Astrocyte of the spinal cord (primary cell): Measurements from ENCODE around the gene GPR37.

ENCODE experiments used
- DNase-seq: peaks from one replicate; pipeline ENCODE4 v3.0.0; 2011; ENCODE audit warnings: low read depth, low spot score
- H3K4me3 ChIP-seq: 2 replicates; pipeline ENCODE4 v1.5.1; 2011; ENCODE audit warnings: low read depth, mild to moderate bottlenecking, low read length, moderate library complexity
- in situ Hi-C: cut with HindIII; loops from 2 replicates; pipeline ENCODE4 v1.10.0; 2017; ENCODE audit warnings: low sequenced_read_pairs
- TF ChIP-seq, protein P1 (sequence below): IDR thresholded peaks from 2 replicates; pipeline ENCODE4 v1.5.1; 2012; ENCODE audit warnings: low read depth, mild to moderate bottlenecking, low read length, inconsistent platforms

The GPR37 gene, protein sequence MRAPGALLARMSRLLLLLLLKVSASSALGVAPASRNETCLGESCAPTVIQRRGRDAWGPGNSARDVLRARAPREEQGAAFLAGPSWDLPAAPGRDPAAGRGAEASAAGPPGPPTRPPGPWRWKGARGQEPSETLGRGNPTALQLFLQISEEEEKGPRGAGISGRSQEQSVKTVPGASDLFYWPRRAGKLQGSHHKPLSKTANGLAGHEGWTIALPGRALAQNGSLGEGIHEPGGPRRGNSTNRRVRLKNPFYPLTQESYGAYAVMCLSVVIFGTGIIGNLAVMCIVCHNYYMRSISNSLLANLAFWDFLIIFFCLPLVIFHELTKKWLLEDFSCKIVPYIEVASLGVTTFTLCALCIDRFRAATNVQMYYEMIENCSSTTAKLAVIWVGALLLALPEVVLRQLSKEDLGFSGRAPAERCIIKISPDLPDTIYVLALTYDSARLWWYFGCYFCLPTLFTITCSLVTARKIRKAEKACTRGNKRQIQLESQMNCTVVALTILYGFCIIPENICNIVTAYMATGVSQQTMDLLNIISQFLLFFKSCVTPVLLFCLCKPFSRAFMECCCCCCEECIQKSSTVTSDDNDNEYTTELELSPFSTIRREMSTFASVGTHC

DNA sequence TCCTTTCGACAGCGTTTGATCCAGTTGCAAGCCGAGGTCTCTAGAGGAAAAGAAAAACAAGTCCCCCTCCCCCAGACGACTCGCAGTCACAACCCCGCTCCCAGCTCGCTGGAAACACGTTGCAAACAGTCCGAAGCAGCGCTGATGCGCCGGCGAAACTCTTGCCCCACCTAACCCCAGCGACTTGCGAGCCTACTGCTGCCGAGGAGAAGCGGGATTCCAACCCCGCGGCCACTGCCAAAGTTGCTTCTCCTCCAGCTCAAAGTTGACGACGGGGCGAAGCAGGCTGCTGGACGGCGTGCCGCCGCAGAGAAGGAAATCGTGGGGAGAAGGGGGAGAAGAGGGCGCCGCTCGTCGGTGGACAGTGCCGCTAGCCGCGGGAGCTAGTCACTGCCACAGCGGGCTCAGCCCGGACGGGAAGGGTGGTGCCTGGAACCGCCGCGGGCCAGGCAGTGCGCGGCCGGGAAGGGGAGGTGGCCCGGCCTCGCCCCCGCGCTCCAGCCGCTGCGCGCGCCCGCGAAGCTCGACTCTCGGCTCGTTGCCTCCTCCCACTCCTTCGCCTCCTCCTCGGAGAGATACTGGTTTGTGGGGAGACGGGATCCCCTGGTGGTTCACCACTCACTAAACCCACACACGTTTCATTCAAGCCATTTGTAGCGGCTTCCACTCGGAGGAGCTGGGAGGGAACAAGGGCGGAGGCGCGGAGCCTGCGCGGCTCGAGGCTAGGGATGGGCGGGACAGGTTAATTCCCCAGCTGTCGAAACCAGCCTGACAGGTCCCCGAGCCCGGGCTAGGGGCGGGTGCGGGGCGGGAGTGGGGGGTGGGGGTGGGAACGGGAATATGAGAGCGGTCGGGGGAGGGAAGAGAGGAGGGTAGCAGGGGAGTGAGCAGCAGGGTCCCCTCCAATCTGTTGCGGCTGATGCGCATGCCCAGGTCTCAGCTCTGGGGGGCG is at the start of gene GPR37:
GPR37 (minus strand) TSS at position 392 of the 952 bp plus-strand sequence. CDS start 816 bp downstream, outside the sequence.
- DNase-seq = peak; percentile 74
- TF ChIP-seq, protein P1, sequence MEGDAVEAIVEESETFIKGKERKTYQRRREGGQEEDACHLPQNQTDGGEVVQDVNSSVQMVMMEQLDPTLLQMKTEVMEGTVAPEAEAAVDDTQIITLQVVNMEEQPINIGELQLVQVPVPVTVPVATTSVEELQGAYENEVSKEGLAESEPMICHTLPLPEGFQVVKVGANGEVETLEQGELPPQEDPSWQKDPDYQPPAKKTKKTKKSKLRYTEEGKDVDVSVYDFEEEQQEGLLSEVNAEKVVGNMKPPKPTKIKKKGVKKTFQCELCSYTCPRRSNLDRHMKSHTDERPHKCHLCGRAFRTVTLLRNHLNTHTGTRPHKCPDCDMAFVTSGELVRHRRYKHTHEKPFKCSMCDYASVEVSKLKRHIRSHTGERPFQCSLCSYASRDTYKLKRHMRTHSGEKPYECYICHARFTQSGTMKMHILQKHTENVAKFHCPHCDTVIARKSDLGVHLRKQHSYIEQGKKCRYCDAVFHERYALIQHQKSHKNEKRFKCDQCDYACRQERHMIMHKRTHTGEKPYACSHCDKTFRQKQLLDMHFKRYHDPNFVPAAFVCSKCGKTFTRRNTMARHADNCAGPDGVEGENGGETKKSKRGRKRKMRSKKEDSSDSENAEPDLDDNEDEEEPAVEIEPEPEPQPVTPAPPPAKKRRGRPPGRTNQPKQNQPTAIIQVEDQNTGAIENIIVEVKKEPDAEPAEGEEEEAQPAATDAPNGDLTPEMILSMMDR = peak; percentile 25
- peak within 1 kb of the TSS; percentile 58 for H3K4me3 ChIP-seq
- in situ Hi-C loops = no loop called here

DNA sequence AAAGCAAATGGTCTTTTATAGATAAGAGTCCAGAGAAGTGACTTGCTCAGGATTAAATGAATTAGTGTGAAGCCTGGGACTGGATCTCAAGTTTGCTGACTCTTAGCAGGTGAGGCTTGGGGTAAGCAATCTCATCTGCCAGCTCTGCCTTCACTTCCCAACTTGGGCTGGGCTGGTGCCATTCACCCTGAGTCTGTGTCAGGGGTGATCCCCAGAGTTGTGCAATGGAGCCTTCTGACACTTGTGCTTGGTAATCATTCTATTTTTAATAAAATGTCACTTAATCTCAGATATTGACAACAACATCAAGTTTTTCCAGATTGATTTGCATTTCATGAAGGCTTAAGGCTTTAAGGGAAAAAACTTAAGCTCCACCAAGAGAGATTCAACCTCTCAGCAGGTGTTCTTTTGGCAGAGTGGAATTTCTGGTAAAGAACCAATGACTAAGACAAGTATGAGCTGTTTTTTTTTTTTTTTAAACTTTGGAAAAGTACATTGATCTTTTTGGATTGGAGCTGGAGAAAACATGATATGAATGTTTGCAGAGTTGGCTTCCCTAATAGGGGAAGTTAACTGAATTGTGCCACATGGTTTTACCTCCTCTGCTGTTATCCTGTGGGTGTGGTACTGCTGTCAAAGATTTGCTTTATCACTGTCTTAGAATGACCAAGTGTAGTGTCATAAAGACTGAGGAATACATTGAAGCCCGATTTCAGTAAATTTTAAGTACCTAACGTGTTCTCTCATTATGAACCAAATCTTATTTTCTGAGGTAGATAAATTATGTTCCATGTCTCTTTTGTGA is 48.6 kb upstream of the GPR37 start:
- TF ChIP-seq, protein P1 = no peak
- H3K4me3 ChIP-seq = no peak overlapping the region
- in situ Hi-C loops = no loop called here
- DNase-seq = peak; percentile 5

DNA sequence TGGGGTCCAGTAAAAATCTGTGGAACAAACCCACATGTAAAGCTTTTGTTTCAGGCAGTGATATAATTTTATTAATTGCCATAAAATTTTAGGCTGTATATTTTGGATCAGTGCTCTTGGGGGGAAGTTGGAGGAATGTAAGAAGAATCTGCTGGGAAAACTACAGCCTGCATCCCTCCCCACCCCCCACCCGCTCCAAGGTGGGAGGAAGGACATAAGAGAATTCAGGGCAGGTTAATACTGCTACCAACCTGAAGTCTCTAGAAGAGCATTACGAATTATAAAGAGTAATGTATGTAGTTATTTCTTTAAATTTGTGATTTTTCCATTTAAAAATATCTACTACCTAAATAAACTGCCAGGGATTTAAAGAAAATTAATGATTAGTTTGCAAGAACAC is 47.2 kb upstream of the GPR37 start:
- H3K4me3 ChIP-seq = no peak overlapping the region
- TF ChIP-seq, protein P1 = no peak
- in situ Hi-C loops = no loop called here
- no peak for DNase-seq

DNA sequence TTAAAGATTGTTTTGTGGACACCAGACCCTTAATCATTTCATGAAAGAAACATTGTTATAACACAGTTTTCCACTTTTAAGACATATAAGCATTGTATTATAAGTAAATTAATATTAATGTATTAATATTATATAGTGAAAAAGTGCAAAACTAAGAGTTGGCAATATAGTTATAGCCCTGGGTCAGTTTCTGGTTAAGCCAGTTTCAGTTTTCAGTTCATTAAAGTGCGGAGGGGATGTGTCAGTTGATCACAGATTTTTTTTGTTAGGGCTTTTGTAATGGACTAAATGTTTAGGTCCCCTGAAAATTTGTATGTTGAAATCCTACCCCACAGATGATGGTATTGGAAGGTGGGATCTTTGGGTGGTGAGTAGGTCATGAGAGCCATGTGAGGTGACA is 45.7 kb upstream of the GPR37 start:
- TF ChIP-seq, protein P1 = no peak
- H3K4me3 ChIP-seq = no peak overlapping the region
- in situ Hi-C loops = no loop called here
- DNase-seq = no peak

DNA sequence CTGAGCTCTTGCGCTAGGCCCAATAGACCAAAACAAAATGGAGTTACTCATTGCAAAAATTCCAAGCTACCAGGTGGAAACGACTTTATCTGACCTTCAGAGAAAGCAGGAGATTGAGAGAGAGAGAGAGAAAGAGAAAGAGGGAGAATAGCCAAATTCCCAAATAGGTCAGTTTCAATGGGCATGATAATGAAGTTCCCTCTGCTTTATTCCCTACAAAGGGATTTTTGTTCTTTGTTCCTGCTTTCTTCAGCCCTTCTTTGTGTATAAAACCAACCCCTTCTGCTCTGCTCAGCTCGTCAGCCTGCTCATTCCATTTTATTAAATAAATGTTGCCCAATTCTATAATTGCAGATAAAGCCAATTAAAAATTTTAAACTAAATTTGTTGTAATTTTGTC is 45.0 kb upstream of the GPR37 start:
- DNase-seq = no peak
- no peak overlapping the region for H3K4me3 ChIP-seq
- in situ Hi-C loops = no loop called here
- TF ChIP-seq, protein P1 = no peak
